ACHN (cell line): ENCODE results near the gene SLC24A3.

Experiments
- DNase-seq: peaks from one replicate; pipeline ENCODE4 v3.0.0-alpha.2; 2015
- in situ Hi-C: cut with HindIII; loops from 2 replicates; pipeline ENCODE4 v1.10.0; 2017; ENCODE audit warnings: low sequenced_read_pairs, low pct_ligation_motif_present, low pct_unique_long_range_greater_than_20kb

The SLC24A3 gene

DNA sequence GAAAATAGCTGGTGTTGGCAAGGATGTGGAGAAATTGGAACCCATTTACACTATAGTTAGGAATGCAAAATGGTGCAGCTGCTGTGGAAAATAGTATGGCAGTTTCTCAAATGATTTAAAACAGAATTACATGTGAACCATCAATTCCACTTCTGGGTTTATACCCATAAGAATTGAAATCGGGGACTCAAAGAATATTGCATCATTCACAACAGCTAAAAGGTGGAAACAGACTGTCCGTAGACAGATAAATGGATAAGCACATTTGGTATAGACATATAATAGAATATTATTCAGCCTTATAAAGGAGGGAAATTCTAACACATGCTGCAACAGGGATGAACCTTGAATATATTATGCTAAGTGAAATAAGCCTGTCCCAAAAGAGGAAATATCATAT, 355.7 kb downstream of the SLC24A3 start:
- in situ Hi-C loops: no loop called here
- no peak for DNase-seq

DNA sequence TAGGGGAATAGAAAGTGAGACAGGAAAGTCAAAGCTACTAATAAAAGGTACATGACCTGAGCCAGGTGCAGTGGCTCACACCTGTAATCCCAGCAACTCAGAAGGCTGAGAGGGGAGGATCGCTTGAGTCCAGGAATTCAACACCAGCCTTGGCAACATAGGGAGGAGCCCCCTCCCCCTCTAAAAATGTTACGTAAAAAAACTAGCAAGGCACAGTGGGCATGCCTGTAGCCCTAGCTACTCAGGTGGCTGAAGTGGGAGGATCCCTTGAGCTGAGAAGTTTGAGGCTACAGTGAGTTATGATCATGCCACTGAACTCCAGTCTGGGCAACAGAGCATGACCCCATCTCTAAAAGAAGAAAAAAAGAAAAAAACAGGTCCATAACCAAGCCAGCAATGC, 359.6 kb downstream of the SLC24A3 start:
- in situ Hi-C loops: no loop called here
- DNase-seq: no peak

GRCh38 chr20:19577692-19578091, 365.2 kb downstream of the SLC24A3 start:
- no peak for DNase-seq
- in situ Hi-C loops: no loop called here

- in situ Hi-C loops: no loop called here
- no peak for DNase-seq
Measured at GRCh38 chr20:19582782-19583181, 370.3 kb downstream of the SLC24A3 start.

GRCh38 chr20:19583532-19584175, 371.2 kb downstream of the SLC24A3 start:
- in situ Hi-C loops: no loop called here
- DNase-seq: peak; percentile 59

DNA sequence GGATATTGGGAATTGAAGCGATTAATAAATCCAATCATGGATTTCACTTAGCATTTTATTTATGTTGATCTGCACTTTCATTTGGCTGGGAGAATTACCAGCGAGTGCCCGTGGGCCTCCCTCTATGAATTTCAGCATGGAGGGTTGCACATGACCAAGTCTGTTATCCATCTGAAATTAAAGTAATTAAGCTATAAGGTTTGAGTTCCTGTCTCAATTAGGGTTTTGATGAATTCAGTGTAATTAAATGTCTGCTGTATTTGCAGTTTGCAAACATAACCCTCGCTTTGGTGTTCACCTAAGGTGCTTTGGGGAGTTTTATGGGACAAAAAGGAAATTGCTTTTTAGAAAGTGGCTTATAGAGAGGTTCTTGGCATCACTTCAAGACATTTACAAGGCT, 375.8 kb downstream of the SLC24A3 start:
- DNase-seq: no peak
- in situ Hi-C loops: no loop called here

DNA sequence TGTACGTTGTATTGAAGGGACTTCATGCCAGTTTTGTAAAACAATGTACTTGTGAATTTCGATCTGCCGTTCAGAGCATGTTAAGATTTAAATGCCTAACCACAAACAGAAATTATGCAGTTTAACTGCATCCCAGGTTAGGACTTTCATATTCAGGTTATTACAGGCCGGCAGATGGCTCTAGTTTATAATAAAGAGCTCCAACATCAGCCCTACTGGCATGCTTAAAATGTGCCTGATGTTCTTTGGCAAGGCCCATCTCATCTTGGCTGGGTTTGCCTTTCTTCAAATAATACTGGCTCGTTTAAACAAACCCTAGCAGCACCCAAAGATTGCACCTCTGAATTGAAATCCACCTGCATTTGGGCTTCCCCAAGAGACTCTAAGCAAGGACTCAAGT, 376.3 kb downstream of the SLC24A3 start:
- no peak for DNase-seq
- in situ Hi-C loops: no loop called here

DNA sequence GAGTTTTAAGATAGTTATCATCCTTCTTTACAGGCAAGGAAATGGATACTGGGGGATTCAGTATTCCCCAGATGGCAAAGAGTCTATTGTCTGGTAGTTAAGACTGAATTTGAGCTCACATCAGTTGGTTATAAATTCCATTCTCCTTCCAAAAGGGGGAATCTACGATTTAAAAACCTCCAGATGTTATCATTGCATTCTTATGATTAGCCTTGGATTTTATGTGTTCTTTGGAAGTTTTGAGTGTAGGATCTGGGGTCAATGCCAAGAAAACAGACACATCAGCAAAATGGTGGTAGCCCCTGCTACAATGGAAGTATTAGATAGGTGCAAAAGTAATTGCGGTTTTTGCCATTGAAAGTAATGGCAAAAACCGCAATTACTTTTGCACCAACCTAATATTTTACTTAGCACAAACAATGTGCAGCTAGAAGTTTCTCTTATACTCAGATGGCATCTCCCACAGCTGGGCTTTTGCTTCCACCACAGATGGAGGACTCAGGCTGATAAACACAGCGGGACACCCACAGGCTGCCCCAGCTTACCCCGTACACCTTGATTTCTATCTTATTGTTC, 377.4 kb downstream of the SLC24A3 start:
- in situ Hi-C loops: no loop called here
- no peak for DNase-seq

GRCh38 chr20:19590382-19590781, 377.9 kb downstream of the SLC24A3 start:
- in situ Hi-C loops: no loop called here
- no peak for DNase-seq

DNA sequence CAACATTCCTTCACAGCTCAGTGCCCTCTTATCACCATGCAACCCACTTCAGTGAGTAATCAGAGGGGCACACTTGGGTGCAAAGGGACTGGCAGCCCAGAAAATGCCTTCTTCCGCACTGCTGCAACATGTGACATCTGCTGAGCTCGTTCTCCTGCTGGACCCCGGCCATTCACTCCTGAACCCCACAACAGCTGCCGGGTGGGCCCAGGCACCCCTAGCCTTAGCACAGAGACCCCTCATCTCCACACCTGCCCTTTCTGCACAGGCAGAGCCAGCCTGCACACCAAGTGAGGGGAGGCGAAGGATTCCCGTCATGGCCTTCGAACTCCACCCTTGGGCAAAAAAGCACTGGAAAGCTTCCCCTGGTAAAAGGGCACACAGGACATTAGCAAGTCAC, 381.3 kb downstream of the SLC24A3 start:
- in situ Hi-C loops: no loop called here
- DNase-seq: no peak

- DNase-seq: no peak
- in situ Hi-C loops: no loop called here
Measured at GRCh38 chr20:19594896-19595295, 382.5 kb downstream of the SLC24A3 start.

DNA sequence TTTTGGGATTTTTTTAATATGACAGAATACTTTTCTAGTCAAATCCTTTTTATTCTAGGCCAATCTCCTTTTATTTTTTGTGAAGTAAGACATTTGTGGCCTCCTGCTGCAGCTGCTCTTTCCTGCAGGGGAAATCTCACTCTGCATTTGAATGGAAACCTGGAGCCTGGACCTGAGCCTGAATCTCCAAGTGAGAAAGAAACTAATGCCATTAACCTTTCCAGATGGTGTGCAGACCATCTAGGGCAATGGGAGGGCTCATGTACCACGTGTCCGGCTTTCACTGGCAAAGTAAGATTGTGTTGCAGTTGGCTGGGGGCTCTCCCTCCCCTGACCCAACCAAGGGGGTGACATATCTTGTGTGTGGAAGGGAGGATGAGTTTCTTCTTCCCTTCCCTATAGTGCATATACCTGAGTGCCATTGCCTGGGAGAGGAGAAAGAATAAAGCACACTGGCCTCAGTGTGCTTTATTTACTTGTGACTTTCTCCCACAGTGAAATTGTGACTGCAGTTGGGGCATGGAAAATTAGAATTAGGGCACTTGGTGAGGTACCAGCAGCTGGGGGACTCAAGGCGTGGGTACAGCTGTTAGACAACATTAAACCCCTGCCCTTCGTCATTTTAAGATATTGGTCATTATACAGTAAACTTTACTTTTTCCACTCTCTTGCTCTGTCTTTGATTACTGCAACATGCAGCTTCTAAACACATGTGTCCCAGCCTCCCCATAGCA, 385.8 kb downstream of the SLC24A3 start:
- in situ Hi-C loops: no loop called here
- no peak for DNase-seq

- in situ Hi-C loops: no loop called here
- no peak for DNase-seq
Measured at GRCh38 chr20:19599200-19599599, 386.8 kb downstream of the SLC24A3 start.

DNA sequence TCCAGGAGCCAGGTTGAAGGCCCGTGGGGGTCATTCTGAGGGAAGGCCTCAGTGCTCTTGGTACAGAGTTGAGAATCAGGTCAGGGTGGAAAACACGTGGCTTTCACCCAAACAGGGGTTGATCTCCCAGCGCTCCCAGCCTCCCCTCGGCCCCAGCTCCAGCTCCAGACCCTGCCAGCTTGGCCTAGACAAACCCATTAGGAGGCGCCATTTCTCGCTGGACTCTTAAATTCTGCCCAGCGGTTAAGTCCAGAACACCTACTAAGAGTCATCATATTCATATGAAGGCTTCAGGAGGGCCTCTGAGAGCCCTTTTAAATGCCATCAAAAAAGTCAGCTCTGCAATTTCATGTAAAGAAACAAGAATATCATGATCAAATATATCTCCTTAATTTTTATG, 387.6 kb downstream of the SLC24A3 start:
- DNase-seq: no peak

GRCh38 chr20:19601126-19601810, 388.8 kb downstream of the SLC24A3 start:
- no peak for DNase-seq
- in situ Hi-C loops: no loop called here

More for the DNA sequence above, 387.6 kb downstream of the SLC24A3 start:
- in situ Hi-C loops: no loop called here

DNA sequence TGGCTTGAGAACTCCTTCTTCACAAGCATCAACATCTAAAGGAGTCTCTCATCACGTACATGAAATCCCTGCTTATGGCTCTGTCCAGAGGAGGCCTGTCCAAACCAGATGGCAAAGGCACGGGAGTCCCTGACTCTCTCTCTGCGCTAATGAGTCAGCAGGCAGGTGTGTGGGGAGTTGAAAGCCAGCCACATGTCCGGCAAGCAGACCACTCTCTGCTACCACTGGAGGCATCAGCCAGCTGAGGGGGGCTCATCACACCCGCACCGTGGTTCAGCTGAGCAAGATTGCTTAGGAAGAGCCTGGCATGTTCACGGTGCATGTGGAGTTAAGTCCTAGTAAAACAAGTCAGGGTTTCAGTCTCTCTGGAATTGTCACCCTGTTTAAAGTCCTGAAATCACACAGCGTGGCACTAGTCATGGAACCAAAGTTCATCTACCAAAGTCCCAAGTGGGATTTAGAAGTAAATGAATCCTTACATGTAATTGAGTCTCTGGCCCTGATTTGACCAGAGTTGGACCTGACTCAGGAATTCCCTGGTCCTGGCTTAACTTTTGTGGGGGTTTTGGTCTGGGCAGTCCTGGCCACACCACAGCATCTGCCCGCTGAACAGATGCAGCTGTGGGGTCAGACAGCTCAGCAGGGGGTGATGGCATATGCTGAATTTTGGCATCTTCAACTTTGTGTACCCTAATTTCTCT, 390.4 kb downstream of the SLC24A3 start:
- DNase-seq: no peak
- in situ Hi-C loops: no loop called here

DNA sequence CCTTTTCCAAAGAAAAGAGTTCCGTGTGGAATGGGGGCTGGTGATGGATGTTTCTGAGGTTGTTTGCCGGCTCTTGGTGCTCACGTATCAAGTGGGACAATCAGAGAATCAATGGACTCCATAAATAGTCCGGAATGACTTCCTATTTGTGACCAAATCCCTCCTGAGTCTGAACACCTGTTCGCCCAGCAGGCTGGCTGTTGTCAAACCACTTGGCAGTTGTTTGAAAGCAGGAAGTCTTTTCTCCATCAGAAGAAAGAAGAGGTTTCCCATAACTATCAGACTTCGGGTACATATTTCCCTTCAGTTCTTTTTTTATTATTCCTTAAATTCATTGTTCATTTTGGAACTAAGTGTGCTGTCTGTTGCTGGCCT, 390.9 kb downstream of the SLC24A3 start:
- DNase-seq: no peak
- in situ Hi-C loops: no loop called here

- in situ Hi-C loops: no loop called here
- no peak for DNase-seq
Measured at GRCh38 chr20:19605786-19606485, 393.5 kb downstream of the SLC24A3 start.
